IMR-90 (cell line): ENCODE results near the gene LTB4R. TPM values are rescaled to one million over a fixed set of nuclear protein-coding genes. Genes with fewer than 3 reads are reported as not detected.

Experiments used
- ATAC-seq: fragments of 200-7000 bp; cut with Tn5 transposase; 2 replicates; pipeline ENCODE4 v1.9.1; 2020; ENCODE audit warnings: low read depth, mild to moderate bottlenecking, moderate library complexity
- BruUV-seq: library from RNA; stranded (reverse); fragments of 400-500 nt; replicated peaks from 2 replicates; lab custom pipeline; 2021; lab: Mats Ljungman, UMichigan
- CTCF ChIA-PET: fragments of 300-600 bp; formaldehyde crosslinking; extraction: SDS; loops from one replicate; lab custom pipeline; 2021; ENCODE audit warnings: antibody characterized with exemption; lab: Yijun Ruan, JAX
- POLR2A ChIA-PET: fragments of 300-600 bp; sonication (Branson Sonifier 250); formaldehyde crosslinking; loops from one replicate; lab custom pipeline; 2022; ENCODE audit warnings: antibody characterized with exemption; ENCODE audit not compliant: unreplicated experiment; lab: Charles Lee
- DNase-seq: peaks from one replicate; pipeline ENCODE4 v3.0.0; 2013
- H2AFZ ChIP-seq: replicated peaks from 2 replicates; pipeline ENCODE3; 2013; ENCODE audit warnings: low read length, mild to moderate bottlenecking; ENCODE audit not compliant: poor library complexity
- H2AK5ac ChIP-seq: 2 replicates; pipeline ENCODE4 v1.6.1; 2013; ENCODE audit warnings: low read depth, low read length, inconsistent platforms
- H2AK9ac ChIP-seq: replicated peaks from 2 replicates; pipeline ENCODE3; 2013; ENCODE audit warnings: mild to moderate bottlenecking, low read depth, low read length, moderate library complexity; ENCODE audit not compliant: poor library complexity
- H2BK120ac ChIP-seq: 2 replicates; pipeline ENCODE4 v1.6.1; 2013; ENCODE audit warnings: low read depth, low read length, inconsistent platforms
- H2BK15ac ChIP-seq: 3 replicates; pipeline ENCODE4 v1.6.1; 2013; ENCODE audit warnings: low read depth, low read length, inconsistent platforms
- H2BK20ac ChIP-seq: 2 replicates; pipeline ENCODE4 v1.6.1; 2013; ENCODE audit warnings: low read depth, mild to moderate bottlenecking, inconsistent platforms, low read length, moderate library complexity
- H2BK5ac ChIP-seq: 2 replicates; pipeline ENCODE4 v1.6.1; 2013; ENCODE audit warnings: mild to moderate bottlenecking, low read depth, low read length, inconsistent platforms; ENCODE audit not compliant: poor library complexity, severe bottlenecking
- H3K14ac ChIP-seq: replicated peaks from 2 replicates; pipeline ENCODE4 v1.6.1; 2013; ENCODE audit warnings: low read depth, low read length, inconsistent platforms
- H3K18ac ChIP-seq: 2 replicates; pipeline ENCODE4 v1.6.1; 2013; ENCODE audit warnings: low read depth, low read length, control low read depth
- H3K23ac ChIP-seq: 2 replicates; pipeline ENCODE4 v1.6.1; 2013; ENCODE audit warnings: low read depth, low read length, inconsistent platforms
- H3K27ac ChIP-seq: 2 replicates; pipeline ENCODE4 v1.5.1; 2013; ENCODE audit warnings: mild to moderate bottlenecking, control low read depth, low read length; ENCODE audit not compliant: insufficient read depth
- H3K27me3 ChIP-seq: 2 replicates; pipeline ENCODE4 v1.6.1; 2013; ENCODE audit warnings: low read length; ENCODE audit not compliant: control insufficient read depth, insufficient read depth
- H3K36me3 ChIP-seq: 2 replicates; pipeline ENCODE4 v1.6.1; 2013; ENCODE audit warnings: low read length, mixed read lengths; ENCODE audit not compliant: control insufficient read depth, insufficient read depth
- H3K4ac ChIP-seq: 2 replicates; pipeline ENCODE4 v1.6.1; 2013; ENCODE audit warnings: low read depth, low read length, inconsistent platforms
- H3K4me1 ChIP-seq: 2 replicates; pipeline ENCODE4 v1.6.1; 2013; ENCODE audit warnings: low read length, mixed read lengths; ENCODE audit not compliant: control insufficient read depth, insufficient read depth
- H3K4me2 ChIP-seq: 2 replicates; pipeline ENCODE4 v1.6.1; 2013; ENCODE audit warnings: low read depth, mild to moderate bottlenecking, control low read depth, low read length, moderate library complexity
- H3K4me3 ChIP-seq: 2 replicates; pipeline ENCODE4 v1.5.1; 2013; ENCODE audit warnings: low read depth, mild to moderate bottlenecking, control low read depth, low read length, moderate library complexity; ENCODE audit not compliant: insufficient read depth
- H3K56ac ChIP-seq: 2 replicates; pipeline ENCODE4 v1.6.1; 2013; ENCODE audit warnings: low read length, inconsistent platforms; ENCODE audit not compliant: insufficient read depth; ENCODE audit errors: extremely low read depth
- H3K79me1 ChIP-seq, 2 experiments: 2 replicates each; pipeline ENCODE4 v1.6.1; 2013; ENCODE audit warnings: low read length in 2 of 2, inconsistent platforms in 1 of 2, low read depth in 1 of 2
- H3K9ac ChIP-seq: 2 replicates; pipeline ENCODE4 v1.6.1; 2013; ENCODE audit warnings: low read depth, low read length, control low read depth
- H3K9me1 ChIP-seq: 2 replicates; pipeline ENCODE4 v1.6.1; 2013; ENCODE audit warnings: low read length, inconsistent platforms; ENCODE audit not compliant: insufficient read depth
- H3K9me3 ChIP-seq: 2 replicates; pipeline ENCODE4 v1.6.1; 2013; ENCODE audit warnings: low read length; ENCODE audit not compliant: control insufficient read depth, insufficient read depth
- H4K20me1 ChIP-seq: 2 replicates; pipeline ENCODE4 v1.6.1; 2013; ENCODE audit warnings: low read length, inconsistent platforms; ENCODE audit not compliant: insufficient read depth
- H4K5ac ChIP-seq: 2 replicates; pipeline ENCODE4 v1.6.1; 2013; ENCODE audit warnings: mild to moderate bottlenecking, low read depth, low read length, control low read depth
- H4K8ac ChIP-seq, 2 experiments: 2 replicates each; pipeline ENCODE4 v1.6.1; 2013; ENCODE audit warnings: low read depth in 2 of 2, low read length in 2 of 2, control low read depth in 1 of 2, inconsistent platforms in 1 of 2
- H4K91ac ChIP-seq: 2 replicates; pipeline ENCODE4 v1.6.1; 2013; ENCODE audit warnings: low read depth, low read length, inconsistent platforms; ENCODE audit not compliant: insufficient read depth
- BHLHE40 ChIP-seq: fragments of 150-350 bp; IDR thresholded peaks from 2 replicates; pipeline ENCODE4 v1.6.1; 2016; ENCODE audit warnings: mild to moderate bottlenecking, low read depth, low read length
- CEBPB ChIP-seq: IDR thresholded peaks from 2 replicates; pipeline ENCODE4 v1.6.1; 2012; ENCODE audit warnings: low read depth, low read length, improper control_type of control experiment
- CHD1 ChIP-seq: IDR thresholded peaks from 2 replicates; pipeline ENCODE4 v1.6.1; 2012; ENCODE audit warnings: low read depth, low read length, improper control_type of control experiment
- FOS ChIP-seq: fragments of 150-350 bp; IDR thresholded peaks from 2 replicates; pipeline ENCODE4 v1.6.1; 2016; ENCODE audit warnings: low read depth, low read length
- MAFK ChIP-seq: IDR thresholded peaks from 2 replicates; pipeline ENCODE4 v1.6.1; 2012; ENCODE audit warnings: low read depth, low read length, improper control_type of control experiment
- MAZ ChIP-seq: IDR thresholded peaks from 2 replicates; pipeline ENCODE4 v1.6.1; 2012; ENCODE audit warnings: low read depth, mild to moderate bottlenecking, low read length, improper control_type of control experiment, moderate library complexity, borderline replicate concordance
- MXI1 ChIP-seq: IDR thresholded peaks from 2 replicates; pipeline ENCODE4 v1.6.1; 2012; ENCODE audit warnings: low read depth, mild to moderate bottlenecking, low read length, moderate library complexity, borderline replicate concordance
- POLR2A ChIP-seq: IDR thresholded peaks from 2 replicates; pipeline ENCODE4 v1.6.1; 2012; ENCODE audit warnings: mild to moderate bottlenecking, low read depth, low read length
- RAD21 ChIP-seq: IDR thresholded peaks from 2 replicates; pipeline ENCODE4 v1.6.1; 2012; ENCODE audit warnings: low read length, improper control_type of control experiment
- RFX5 ChIP-seq: IDR thresholded peaks from 2 replicates; pipeline ENCODE4 v1.8.0; 2012; ENCODE audit warnings: low read depth, mild to moderate bottlenecking, low read length, moderate library complexity
- WGBS, 2 experiments: methylation state at CpG; one replicate each; pipeline versions ENCODE4 v1.1.5 to v1.1.7; 2013; ENCODE audit warnings: missing lambda C conversion rate in 2 of 2; ENCODE audit not compliant: insufficient read length in 1 of 2; ENCODE audit errors: extremely low coverage in 2 of 2; 5-methylcytosine and 5-hydroxymethylcytosine counted together
- dilution Hi-C: fragments of 300-500 bp; cut with HindIII; formaldehyde crosslinking; loops from one replicate; pipeline ENCODE4 v1.14.3; 2018; ENCODE audit warnings: low sequenced_read_pairs; ENCODE audit not compliant: unreplicated experiment
- in situ Hi-C: fragments of 300-500 bp; cut with MboI; formaldehyde crosslinking; loops from 3 replicates; pipeline ENCODE4 v1.14.3; 2019; ENCODE audit warnings: low sequenced_read_pairs, inconsistent platforms, mixed read lengths
- intact Hi-C: fragments of 100-400 bp; cut with micrococcal nuclease; formaldehyde crosslinking; loops from 2 replicates; pipeline ENCODE4 v1.10.0; 2022
- polyA plus RNA-seq, 3 experiments: library from polyadenylated mRNA; depleted of rRNA; stranded (reverse); fragments of >200 nt; gene quantifications; 2 replicates each; pipeline ENCODE4 v1.2.3, GENCODE V29; 2012; ENCODE audit warnings: low replicate concordance in 1 of 3
- total RNA-seq: library from RNA; depleted of rRNA; stranded (reverse); fragments of >200 nt; gene quantifications from 2 replicates; pipeline ENCODE4 v1.2.3, GENCODE V29; 2012

Gene LTB4R
- total and polyA plus RNA-seq, 2 of the 4 experiments (the other 2 are of a cell fraction), result 0.18 to 2.3 TPM

DNA sequence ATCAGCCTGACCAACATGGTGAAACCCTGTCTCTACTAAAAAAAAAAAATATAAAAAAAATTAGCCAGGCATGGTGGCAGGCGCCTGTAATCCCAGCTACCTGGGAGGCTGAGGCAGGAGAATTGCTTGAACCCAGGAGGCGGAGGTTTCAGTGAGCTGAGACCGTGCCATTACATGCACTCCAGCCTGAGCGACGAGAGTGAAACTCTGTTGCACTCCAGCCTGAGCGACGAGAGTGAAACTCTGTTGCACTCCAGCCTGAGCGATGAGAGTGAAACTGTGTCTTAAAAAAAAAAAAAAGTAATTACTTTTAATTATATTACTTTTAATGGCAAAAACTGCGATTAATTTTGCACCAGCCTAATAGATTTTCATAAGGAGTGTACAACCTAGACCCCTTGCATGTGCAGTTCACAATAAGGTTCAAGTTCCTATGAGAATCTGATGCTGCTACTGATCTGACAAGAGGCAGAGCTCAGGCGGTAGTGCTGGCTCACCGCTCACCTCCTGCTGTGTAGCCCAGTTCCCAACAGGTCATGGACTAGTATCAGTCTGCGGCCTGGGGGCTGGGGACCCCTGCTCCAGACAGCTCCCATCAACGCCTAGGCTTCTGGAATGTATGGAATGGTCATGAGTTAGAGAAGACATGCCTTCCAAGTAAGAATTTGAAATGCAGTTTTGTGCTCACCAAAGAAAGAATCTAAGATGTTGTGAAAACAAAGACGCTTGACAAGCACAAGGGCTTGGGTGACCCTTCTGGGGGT, 10.1 kb downstream of the LTB4R start (continued):
- no peak for TF ChIP-seq CHD1

DNA sequence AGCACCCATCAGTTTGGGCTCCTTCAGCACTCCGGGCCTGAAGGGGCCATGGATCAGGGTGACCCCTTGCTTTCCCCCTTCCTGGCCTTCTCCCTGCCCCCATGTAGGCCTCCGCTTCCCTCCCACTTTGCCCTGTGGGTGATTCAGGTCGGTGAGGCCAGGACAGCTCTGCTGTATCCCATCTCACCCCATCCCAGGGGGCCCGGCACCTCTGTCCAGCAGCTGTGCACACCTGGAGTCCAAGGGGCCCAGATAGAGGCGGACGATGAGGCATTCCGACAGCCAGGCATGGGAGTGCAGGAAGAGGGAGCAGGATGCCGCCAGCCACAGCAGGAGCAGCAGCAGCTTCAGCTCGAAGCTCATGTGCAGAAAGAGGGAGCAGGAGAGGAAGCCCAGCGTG, 11.4 kb downstream of the LTB4R start:
- no peak for TF ChIP-seq MXI1
- no peak for TF ChIP-seq CEBPB
- TF ChIP-seq CHD1, result no peak
- no peak for TF ChIP-seq RFX5
- no peak for TF ChIP-seq FOS
- no peak for TF ChIP-seq MAZ
- no peak for TF ChIP-seq RAD21
- TF ChIP-seq POLR2A, result no peak
- no peak for TF ChIP-seq BHLHE40
- TF ChIP-seq MAFK, result no peak
- Histone ChIP-seq H2BK5ac (no peak overlapping the region), H2BK20ac (no peak overlapping the region), H4K20me1 (no peaks in the 10 kb centered on the region), H3K18ac (no peak overlapping the region), H3K4me1 (no peaks in the 10 kb centered on the region), H3K9me3 (no peaks in the 10 kb centered on the region), H3K14ac (no peak overlapping the region), H3K79me1 (no peaks in the 10 kb centered on the region), H2AFZ (peak overlapping the region; percentile 43), H3K4me3 (no peak overlapping the region), H4K91ac (no peak overlapping the region), H3K23ac (no peak overlapping the region), H2BK120ac (no peak overlapping the region), H2AK5ac (no peak overlapping the region), H4K8ac (no peak overlapping the region), H2AK9ac (peak overlapping the region; percentile 56), H3K9ac (no peak overlapping the region), H3K56ac (no peak overlapping the region), H3K27me3 (peaks cover 56% of the 10 kb centered on the region), H4K5ac (no peak overlapping the region), H3K4ac (no peak overlapping the region), H3K9me1 (peaks cover 1% of the 10 kb centered on the region; the same call in 1 of the 2 replicates), H2BK15ac (no peak overlapping the region), H3K36me3 (no peaks in the 10 kb centered on the region), H3K4me2 (no peak overlapping the region), H3K27ac (no peak overlapping the region)
- in situ Hi-C loops, result no loop called here
- no peak for DNase-seq
- dilution Hi-C loops, result no loop called here
- no TSS peak for BruUV-seq
- ATAC-seq, result no peak
- ChIA-PET CTCF (interaction anchor here (1.9 kb wide), 1 partner anchor 10 kb away, joined by 9 read pairs; no protein-coding TSS in a partner anchor), POLR2A (interaction anchor here (0.6 kb wide), 1 partner anchor 23 kb away, joined by 18 read pairs; the partner anchor contains the start of genes DHRS1 and NOP9)
- 55% methylated on average over 3 of the region's 10 CpGs; no CpG with 5 or more reads in 1 of the 2 experiments for WGBS, 2 experiments
- intact Hi-C loops, result no loop called here
